ENCODE results near the gene PROSER2.
A peak's percentile ranks its signal among the peaks of the same experiment; 100 is the strongest.
"Not testable (repeated sequence)": the region's sequence is repeated elsewhere in the genome, so short reads cannot be mapped to it uniquely, and the experiment has no call there.

Gene PROSER2

GRCh38 chr10:11838298-11838852, 15.2 kb downstream of the PROSER2 start:
- no peak for DNase-seq

DNA sequence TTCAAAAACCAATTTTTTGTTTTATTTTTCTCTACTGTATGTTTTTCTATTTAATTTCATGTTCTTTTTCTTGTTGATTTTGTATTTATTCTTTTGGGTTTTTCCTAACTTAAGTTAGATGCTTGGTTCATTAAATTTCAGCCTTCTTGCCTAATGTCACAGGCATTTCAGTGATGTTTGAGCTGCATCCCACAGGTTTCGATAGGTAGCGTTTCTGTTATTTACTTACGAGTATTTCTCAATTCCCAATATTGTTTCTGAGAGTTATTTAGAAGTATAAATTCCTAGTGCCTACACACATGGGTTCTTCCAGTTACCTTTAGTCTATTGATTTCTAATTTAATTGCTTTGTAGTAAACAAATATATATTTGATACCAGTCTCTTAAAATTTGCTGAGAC, 18.2 kb downstream of the PROSER2 start:
- DNase-seq, result no peak

- no peak for DNase-seq
These were observed 19.3 kb downstream of the PROSER2 start for GRCh38 chr10:11842411-11842810.

DNA sequence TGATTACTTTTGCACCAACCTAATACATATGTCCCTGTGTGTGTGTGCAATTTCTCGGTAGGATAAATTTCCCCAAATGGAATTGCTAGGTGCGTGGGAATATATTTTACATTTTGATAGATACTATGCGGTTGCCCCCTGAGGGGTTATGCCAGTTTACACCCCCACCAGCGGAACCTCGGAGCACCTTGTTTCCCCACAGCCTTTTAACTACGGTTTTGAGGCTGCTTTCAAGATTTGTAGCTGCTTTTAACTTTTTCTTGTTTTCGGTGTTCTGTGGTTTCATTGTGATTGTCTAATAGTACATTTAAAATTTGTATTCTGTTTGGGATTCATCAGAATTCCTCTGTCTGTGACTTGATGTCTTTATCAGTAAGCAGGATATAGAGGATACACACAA, 22.0 kb downstream of the PROSER2 start:
- DNase-seq, result no peak

DNA sequence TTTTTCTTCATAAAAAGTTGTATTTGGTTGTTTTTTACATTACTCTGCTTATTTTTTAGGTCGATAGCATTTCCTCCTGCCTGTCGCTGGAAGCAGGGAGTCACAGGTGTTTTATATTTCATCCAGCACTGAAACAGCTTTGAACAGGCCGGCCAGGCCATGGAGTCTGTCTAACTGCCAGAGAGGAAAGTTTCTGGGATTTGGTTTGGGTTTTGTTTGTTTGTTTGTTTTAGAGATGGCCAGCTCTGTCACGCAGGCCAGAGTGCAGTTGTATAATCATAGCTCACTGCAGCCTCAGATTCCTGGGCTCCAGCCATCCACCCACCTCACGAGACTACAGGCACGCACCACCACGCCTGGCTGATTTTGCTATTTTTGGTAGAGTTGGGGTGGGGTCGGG, 23.4 kb downstream of the PROSER2 start:
- DNase-seq, result no peak

- no peak for DNase-seq
These were observed 26.1 kb downstream of the PROSER2 start for GRCh38 chr10:11849277-11849676.

DNA sequence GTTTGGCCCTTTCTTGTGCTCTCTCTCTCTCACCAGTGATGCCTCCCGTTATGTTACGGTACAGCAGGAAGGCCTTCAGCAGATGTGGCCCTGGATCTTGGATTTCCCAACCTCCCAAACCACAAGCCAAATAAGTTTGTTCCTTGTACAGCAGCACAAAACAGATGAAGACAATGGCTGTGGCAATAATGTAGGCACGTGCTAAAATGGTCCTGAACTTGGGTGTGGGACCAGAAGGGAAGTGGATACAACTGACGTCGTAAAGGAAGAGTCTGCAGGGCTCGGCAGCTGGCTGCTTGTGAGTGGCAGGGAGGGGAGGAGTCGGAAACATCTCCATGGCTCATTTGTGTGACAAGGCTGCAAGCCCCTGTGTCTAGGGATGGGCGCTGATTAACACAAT, 26.8 kb downstream of the PROSER2 start:
- no peak for DNase-seq

DNA sequence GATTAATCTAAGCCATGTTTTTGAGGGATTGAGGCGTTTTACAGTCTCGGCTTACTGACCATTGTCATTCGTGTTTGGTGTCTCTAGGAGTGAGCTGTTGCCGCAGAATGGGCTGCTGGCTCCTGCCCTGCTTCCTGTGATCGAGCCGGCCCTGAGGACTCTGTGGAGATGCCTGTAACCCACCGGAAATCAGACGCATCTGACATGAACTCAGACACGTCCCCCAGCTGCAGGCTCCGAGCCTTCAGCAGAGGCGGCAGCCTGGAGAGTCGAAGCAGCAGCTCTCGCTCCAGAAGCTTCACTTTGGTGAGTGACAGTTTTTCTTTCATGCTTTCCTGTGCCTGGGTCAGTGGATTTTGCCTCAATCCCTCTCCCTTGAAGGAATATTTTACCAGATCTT, 28.8 kb downstream of the PROSER2 start:
- no peak for DNase-seq

DNA sequence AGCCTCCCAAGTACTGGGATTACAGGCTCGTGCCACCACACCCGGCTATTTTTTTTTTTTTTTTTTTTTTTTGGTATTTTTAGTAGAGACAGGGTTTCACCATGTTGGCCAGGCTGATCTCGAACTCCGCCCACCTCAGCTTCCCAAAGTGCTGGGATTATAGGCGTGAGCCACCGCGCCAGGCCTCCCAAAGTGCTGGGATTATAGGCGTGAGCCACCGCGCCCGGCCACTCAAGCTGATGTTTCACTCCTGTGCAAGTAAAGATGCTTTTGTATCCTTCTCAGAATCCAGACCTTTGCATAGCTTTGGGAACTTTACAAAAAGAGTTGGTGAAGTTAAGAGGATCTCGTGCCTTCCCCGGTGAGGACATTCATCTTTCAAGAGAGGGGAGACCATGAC, 29.5 kb downstream of the PROSER2 start:
- not testable (repeated sequence) for DNase-seq

DNA sequence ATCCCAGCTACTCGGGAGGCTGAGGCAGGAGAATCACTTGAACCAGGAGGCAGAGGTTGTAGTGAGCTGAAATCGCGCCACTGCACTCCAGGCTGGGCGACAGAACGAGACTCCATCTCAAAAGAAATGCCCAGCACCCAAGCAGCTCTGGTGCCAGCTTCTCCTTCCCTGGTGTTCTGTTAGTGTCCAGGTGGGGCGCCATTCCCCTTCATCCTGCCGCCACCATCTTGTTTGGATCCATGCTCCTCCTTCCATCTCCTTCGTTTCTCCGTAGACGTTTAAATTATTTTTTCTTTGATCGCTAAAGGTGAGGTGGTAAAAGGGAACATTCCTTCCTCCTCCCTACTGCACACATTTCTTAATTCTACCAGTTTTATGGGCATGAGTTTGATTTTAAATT, 30.3 kb downstream of the PROSER2 start:
- no peak for DNase-seq

GRCh38 chr10:11854301-11854700, 31.1 kb downstream of the PROSER2 start:
- no peak for DNase-seq

DNA sequence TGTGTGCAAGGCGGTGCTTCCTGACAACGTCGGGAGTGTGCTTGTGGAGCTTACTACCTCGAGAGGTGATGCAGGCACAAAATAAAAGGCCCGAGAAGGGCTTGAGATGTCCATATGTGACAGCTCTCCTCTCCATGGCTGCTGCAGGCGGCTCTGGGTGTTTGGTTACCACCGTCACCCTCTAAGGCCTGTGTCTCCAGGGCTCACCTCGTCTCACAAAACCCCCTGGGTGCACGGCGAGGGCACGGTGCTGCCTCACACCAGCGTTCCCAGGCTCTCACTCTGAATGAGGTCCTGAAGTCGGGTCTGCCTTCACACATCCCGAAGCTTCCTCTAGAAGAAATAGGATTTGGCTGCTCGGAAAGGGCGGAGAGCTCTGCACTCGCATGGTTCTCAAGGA, 32.9 kb downstream of the PROSER2 start:
- no peak for DNase-seq

- DNase-seq, result no peak
These were observed 33.5 kb downstream of the PROSER2 start for GRCh38 chr10:11856678-11857077.

DNA sequence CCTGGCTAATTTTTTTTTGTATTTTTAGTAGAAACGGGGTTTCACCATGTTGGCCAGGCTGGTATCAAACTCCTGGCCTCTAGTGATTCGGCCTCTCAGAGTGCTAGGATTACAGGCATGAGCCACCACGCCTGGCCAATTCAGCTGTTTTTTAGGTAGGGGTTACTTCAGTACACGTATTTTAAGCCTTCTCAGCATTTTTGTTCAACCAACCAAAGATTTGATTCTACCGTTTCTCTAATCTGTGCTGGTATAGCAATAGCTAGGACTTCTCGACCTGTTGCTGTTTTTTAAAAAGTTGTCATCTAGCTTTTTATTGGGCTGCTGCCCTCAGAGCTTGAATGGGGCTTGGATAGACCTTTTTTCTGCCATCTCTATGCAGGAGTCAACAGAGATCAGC, 34.9 kb downstream of the PROSER2 start:
- DNase-seq, result no peak

DNA sequence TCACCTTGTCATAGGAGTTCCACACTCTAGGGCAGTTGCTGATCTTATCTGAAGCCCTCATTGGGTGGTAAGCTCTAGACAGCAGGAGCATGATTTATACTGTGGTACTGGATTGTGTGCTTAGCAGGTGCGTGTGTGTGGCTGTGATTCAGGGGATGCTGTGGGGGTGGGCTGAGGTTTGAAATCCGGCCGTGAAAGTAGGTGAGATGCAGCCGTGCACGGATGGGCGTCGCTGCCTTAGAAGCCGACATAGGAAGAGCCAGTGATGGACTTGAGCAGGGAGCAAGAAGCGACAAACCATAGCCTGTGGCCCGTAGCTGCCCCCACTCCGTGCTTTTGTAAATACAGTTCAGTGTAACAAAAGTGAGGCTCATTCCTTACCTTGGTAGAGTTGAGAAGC, 38.2 kb downstream of the PROSER2 start:
- DNase-seq, result no peak

- no peak for DNase-seq
These were observed 38.8 kb downstream of the PROSER2 start for GRCh38 chr10:11861811-11862428.

DNA sequence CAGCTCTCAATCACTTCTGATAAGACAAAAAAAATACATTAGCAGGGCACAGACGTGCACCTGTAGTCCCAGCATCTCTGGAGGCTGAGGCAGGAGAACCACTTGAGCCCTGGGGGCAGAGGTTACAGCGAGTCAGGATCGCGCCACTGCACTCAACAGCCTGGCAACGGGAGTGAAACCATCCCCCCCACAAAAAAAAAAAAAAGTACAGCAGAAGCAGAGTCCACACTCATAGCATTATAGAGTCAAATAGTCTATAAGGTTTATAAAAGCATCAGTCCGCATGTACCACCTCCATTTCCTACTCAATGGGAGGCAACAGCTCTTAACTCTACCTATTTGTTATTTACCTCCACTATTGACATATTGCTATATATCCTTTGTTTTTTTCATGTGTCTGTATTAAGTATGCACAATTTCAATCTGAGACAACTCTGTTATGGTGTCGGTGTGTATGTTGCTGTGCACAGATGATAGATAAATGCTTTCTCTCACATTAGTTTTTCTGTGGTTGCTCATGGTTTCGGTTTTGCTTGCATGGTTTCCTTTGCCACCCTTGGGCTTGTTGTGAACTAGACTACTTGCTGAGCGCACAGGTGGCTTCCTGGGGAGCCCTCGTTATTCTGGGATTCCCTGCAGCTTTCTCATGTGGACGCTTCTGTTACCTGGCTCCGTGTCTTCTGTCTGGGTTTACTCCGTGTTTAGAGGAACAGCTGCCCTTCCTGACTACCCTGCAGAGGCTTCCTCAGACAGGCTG, 40.4 kb downstream of the PROSER2 start:
- DNase-seq, result peak; percentile 3

GRCh38 chr10:11864727-11865126, 41.6 kb downstream of the PROSER2 start:
- no peak for DNase-seq

DNA sequence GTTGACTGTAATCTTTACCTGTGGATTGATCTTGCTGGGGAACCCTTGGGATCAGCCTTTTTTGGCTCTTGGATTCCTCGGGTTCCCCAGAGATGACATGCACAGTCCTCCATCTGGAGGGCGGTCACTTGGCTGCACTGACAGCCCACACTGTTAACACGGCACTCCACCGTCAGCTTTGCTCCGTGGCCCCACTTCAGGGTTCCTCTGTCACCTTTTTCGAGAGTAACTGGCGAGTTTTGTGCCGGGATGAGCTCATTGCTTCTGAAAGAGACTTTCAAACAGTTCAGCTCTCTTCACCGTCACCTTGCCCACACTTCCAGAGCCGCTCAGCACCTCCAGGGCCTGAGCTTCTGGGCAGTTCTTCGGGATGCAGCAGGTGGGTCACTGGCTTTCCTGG, 42.4 kb downstream of the PROSER2 start:
- no peak for DNase-seq

DNA sequence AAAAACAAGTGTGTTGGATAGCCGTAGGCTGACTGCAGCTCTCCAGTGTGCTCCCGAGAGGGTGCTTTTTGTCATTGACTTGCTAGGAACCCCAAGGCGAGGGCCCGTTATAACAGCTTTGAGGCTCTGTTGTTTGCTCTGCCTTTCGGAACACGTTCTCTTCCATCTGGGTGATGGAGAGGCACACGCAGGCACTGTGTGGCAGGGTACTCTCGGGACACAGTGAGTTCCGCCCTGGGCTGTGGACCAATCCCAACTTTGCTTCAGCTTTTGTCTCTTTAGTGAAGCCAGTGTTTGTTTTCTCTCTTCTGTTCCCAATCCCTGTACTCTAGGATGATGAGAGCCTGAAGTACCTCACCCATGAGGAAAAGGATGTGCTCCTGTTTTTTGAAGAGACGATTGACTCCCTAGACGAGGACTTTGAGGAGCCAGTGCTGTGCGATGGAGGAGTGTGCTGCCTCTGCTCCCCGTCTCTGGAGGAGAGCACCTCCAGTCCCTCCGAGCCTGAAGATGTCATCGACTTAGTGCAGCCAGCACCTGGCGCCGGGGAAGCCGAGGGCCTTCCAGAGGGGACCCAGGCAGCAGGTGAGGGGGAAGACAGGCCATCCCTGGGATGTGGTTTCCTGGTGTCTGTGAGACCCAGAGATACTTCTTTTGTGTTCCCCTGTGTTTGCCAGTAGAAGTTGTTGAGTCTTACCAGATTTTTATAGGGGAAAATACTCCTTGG, 43.2 kb downstream of the PROSER2 start:
- no peak for DNase-seq

DNA sequence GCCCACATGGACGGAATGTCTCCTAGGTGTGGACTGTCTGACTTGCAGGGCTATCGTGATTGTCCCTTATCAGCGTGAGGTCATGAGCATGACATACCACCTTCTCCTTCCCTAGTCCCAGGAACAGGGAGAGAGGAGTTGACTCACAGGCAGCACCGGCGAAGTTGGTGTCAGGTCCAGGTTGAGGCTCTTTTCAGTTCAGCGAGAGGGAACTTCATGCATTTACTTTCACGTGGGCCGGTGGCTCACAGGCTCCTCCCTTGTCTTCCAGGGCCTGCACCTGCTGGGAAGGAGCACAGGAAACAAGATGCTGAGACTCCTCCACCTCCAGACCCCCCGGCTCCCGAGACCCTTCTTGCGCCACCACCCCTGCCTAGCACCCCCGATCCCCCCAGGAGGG, 46.1 kb downstream of the PROSER2 start:
- DNase-seq, result no peak

DNA sequence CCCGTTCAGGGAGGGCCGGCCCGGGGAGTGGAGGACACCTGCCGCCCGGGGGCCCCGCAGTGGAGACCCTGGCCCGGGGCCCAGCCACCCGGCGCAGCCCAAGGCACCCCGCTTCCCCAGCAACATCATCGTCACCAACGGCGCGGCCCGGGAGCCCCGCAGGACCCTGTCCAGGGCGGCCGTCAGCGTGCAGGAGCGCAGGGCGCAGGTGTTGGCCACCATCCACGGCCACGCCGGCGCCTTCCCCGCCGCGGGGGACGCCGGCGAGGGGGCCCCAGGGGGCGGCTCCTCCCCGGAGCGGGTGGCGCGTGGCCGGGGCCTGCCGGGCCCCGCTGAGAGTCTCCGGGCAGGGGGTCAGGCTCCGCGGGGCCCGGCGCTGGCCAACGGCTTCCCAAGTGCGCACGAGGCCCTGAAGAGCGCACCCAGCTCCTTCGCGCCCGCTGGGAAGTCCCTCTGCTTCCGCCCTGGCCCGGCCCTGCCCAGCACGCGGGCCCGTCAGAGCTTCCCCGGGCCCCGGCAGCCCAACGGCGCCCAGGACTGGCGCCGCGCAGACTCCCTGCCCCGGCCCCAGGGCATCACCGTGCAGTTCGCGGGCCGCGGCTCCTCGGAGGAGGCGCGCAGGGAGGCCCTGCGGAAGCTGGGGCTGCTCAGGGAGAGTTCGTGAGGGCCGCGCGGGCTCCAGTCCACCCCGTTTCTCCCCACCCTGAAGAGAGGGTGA, 46.7 kb downstream of the PROSER2 start:
- no peak for DNase-seq

DNA sequence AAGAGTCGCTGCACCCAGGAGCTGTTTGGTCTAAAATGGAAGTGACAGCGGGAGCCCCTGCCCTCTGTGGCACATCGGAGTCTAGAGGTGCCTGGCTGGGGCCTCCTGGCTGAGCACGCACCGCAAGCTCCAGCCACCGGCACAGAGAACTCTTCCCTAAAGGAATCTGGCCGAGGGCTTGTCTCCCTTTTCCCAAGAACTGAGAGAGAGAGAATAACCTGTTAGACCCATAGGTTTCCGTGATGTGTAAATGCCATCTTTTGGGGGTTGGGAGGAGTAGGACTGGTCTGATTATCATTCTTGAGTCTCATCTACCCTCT, 47.3 kb downstream of the PROSER2 start:
- no peak for DNase-seq

Measured in NCI-H2081 treated with DMSO at 0.1 percent for 48 hours (cell line).